Omental fat pad (tissue), 4 donors: ENCODE data around the gene TPO. TPM values are rescaled to one million over a fixed set of nuclear protein-coding genes. Genes with fewer than 3 reads are reported as not detected.
"Not testable (repeated sequence)": the region's sequence is repeated elsewhere in the genome, so short reads cannot be mapped to it uniquely, and the experiment has no call there.

Experiments
- ATAC-seq: fragments of 150-250 bp; one replicate; pipeline ENCODE4 v1.9.1; 2016; ENCODE audit warnings: mild to moderate bottlenecking, moderate library complexity; ENCODE audit not compliant: low FRiP score
- DNase-seq: peaks from one replicate; pipeline ENCODE4 v3.0.0-alpha.2; 2019; ENCODE audit warnings: low spot score
- CTCF ChIP-seq, 3 donors: fragments of 450-650 bp; IDR thresholded peaks; one replicate each; pipeline ENCODE4 v1.5.1; 2016 to 2017; ENCODE audit warnings: antibody characterized with exemption in 3 of 3, mild to moderate bottlenecking in 3 of 3, moderate library complexity in 2 of 3
- total RNA-seq, 4 donors: library from RNA; depleted of rRNA; stranded (reverse); fragments of >200 nt; gene quantifications; one replicate each; pipeline ENCODE4 v1.1.0, GENCODE V29; 2016

Gene TPO
- total RNA-seq, 4 donors from 2014 or later: 3.0 to 27.1 (median 13.1) TPM

GRCh38 chr2:1405967-1406366 is 7.3 kb upstream of the TPO start:
- TF ChIP-seq CTCF (IDR thresholded peaks at IDR 0.05): no peak
- no peak for DNase-seq
- ATAC-seq: no peak

- ATAC-seq: no peak
- DNase-seq: no peak
- no peak for TF ChIP-seq CTCF (IDR thresholded peaks at IDR 0.05)
Observed at GRCh38 chr2:1406434-1406833, 6.8 kb upstream of the TPO start.

- ATAC-seq (no peak), DNase-seq (no peak)
- no peak for TF ChIP-seq CTCF (IDR thresholded peaks at IDR 0.05)
Observed at GRCh38 chr2:1407950-1408675, 5.2 kb upstream of the TPO start.

GRCh38 chr2:1414121-1414520 is 858 bp downstream of the TPO start:
- TF ChIP-seq CTCF (IDR thresholded peaks at IDR 0.05): no peak
- DNase-seq (no peak), ATAC-seq (no peak)

GRCh38 chr2:1414901-1415300 is 1.6 kb downstream of the TPO start:
- ATAC-seq, DNase-seq: not testable (repeated sequence)

- no peak for ATAC-seq
- no peak for DNase-seq
- no peak for TF ChIP-seq CTCF (IDR thresholded peaks at IDR 0.05)
Observed at GRCh38 chr2:1415501-1415900, 2.2 kb downstream of the TPO start.

- DNase-seq (no peak), ATAC-seq (no peak)
- TF ChIP-seq CTCF (IDR thresholded peaks at IDR 0.05): no peak
Observed at GRCh38 chr2:1418566-1418965, 5.3 kb downstream of the TPO start.
